K562 (cell line): ENCODE results near the gene NOSIP. TPM values are rescaled to one million over a fixed set of nuclear protein-coding genes. Genes with fewer than 3 reads are reported as not detected.

Source experiments
- HDAC8 ChIP-seq: fragments of 450-650 bp; IDR thresholded peaks from 2 replicates; pipeline ENCODE4 v1.6.1; 2016; ENCODE audit warnings: mild to moderate bottlenecking, missing genetic modification characterization, moderate library complexity, missing compliant biosample characterization
- THAP7 ChIP-seq: fragments of 250-450 bp; sonication (Bioruptor Pico); IDR thresholded peaks from 2 replicates; pipeline ENCODE4 v1.5.0; 2021
- ZBTB12 ChIP-seq: fragments of 250-450 bp; sonication (Bioruptor Pico); IDR thresholded peaks from 2 replicates; pipeline ENCODE4 v1.4.0; 2020
- ZNF507 ChIP-seq: conservative IDR thresholded peaks from 2 replicates; pipeline ENCODE4 v1.6.1; 2017; ENCODE audit warnings: missing genetic modification characterization, missing compliant biosample characterization
- ZNF644 ChIP-seq: fragments of 200-800 bp; sonication (Bioruptor generic); IDR thresholded peaks from 2 replicates; pipeline ENCODE4 v1.6.1; 2016; ENCODE audit warnings: low read depth, missing genetic modification characterization, missing compliant biosample characterization
- polyA plus RNA-seq, 8 experiments: library from polyadenylated mRNA; depleted of rRNA in 4 of 8; stranded (reverse) in 5 of 8; unstranded in 3 of 8; fragments of >200 nt; fragmentation: Nextera tagmentation in 2 of 8; fragmentation: Illumina TruSeq in 1 of 8; extraction: Ambion mirVana in 2 of 8; extraction: Trizol in 1 of 8; gene quantifications; 2 replicates each; pipeline versions ENCODE4 v1.2.1 to v1.2.3, GENCODE V29; 2011 to 2014; ENCODE audit warnings: inconsistent platforms in 1 of 8, missing spikeins in 1 of 8
- total RNA-seq, 7 experiments: library from RNA; depleted of rRNA in 6 of 7; stranded (reverse); fragments of >200 nt in 6 of 7; fragmentation: Illumina TruSeq in 2 of 7; extraction: Trizol in 2 of 7; gene quantifications; 2 replicates each; pipeline versions ENCODE4 v1.2.1 to v1.2.3, GENCODE V29; 2011 to 2021; ENCODE audit warnings: low replicate concordance in 1 of 7
- TF ChIP-seq, protein P1 (sequence below): fragments of 200-600 bp; sonication (generic); IDR thresholded peaks from one replicate; pipeline ENCODE4 v1.6.1; 2012; ENCODE audit warnings: mild to moderate bottlenecking, low read depth, low read length, inconsistent platforms
- TF ChIP-seq, protein P2 (sequence below): sonication (generic); formaldehyde crosslinking; IDR thresholded peaks from 2 replicates; pipeline ENCODE4 v1.5.0; 2020; ENCODE audit warnings: missing genetic modification reagents
- TF ChIP-seq, protein P3 (sequence below): fragments of 250-450 bp; sonication (Bioruptor Pico); IDR thresholded peaks from 2 replicates; pipeline ENCODE4 v1.4.0; 2020; ENCODE audit warnings: mild to moderate bottlenecking
- TF ChIP-seq, protein P4 (sequence below): fragments of 250-450 bp; sonication (Bioruptor Pico); IDR thresholded peaks from 2 replicates; pipeline ENCODE4 v1.5.1; 2021; ENCODE audit warnings: mild to moderate bottlenecking

NOSIP gene
- total and polyA plus RNA-seq, 9 of the 15 experiments (the other 6 are each of a cell fraction or from before 2014, with no cell fraction given) = 14.4 to 153 (median 79.9) TPM

GRCh38 chr19:49591731-49592485 lies 11.6 kb upstream of the NOSIP start (continued):
- TF ChIP-seq, protein P1, sequence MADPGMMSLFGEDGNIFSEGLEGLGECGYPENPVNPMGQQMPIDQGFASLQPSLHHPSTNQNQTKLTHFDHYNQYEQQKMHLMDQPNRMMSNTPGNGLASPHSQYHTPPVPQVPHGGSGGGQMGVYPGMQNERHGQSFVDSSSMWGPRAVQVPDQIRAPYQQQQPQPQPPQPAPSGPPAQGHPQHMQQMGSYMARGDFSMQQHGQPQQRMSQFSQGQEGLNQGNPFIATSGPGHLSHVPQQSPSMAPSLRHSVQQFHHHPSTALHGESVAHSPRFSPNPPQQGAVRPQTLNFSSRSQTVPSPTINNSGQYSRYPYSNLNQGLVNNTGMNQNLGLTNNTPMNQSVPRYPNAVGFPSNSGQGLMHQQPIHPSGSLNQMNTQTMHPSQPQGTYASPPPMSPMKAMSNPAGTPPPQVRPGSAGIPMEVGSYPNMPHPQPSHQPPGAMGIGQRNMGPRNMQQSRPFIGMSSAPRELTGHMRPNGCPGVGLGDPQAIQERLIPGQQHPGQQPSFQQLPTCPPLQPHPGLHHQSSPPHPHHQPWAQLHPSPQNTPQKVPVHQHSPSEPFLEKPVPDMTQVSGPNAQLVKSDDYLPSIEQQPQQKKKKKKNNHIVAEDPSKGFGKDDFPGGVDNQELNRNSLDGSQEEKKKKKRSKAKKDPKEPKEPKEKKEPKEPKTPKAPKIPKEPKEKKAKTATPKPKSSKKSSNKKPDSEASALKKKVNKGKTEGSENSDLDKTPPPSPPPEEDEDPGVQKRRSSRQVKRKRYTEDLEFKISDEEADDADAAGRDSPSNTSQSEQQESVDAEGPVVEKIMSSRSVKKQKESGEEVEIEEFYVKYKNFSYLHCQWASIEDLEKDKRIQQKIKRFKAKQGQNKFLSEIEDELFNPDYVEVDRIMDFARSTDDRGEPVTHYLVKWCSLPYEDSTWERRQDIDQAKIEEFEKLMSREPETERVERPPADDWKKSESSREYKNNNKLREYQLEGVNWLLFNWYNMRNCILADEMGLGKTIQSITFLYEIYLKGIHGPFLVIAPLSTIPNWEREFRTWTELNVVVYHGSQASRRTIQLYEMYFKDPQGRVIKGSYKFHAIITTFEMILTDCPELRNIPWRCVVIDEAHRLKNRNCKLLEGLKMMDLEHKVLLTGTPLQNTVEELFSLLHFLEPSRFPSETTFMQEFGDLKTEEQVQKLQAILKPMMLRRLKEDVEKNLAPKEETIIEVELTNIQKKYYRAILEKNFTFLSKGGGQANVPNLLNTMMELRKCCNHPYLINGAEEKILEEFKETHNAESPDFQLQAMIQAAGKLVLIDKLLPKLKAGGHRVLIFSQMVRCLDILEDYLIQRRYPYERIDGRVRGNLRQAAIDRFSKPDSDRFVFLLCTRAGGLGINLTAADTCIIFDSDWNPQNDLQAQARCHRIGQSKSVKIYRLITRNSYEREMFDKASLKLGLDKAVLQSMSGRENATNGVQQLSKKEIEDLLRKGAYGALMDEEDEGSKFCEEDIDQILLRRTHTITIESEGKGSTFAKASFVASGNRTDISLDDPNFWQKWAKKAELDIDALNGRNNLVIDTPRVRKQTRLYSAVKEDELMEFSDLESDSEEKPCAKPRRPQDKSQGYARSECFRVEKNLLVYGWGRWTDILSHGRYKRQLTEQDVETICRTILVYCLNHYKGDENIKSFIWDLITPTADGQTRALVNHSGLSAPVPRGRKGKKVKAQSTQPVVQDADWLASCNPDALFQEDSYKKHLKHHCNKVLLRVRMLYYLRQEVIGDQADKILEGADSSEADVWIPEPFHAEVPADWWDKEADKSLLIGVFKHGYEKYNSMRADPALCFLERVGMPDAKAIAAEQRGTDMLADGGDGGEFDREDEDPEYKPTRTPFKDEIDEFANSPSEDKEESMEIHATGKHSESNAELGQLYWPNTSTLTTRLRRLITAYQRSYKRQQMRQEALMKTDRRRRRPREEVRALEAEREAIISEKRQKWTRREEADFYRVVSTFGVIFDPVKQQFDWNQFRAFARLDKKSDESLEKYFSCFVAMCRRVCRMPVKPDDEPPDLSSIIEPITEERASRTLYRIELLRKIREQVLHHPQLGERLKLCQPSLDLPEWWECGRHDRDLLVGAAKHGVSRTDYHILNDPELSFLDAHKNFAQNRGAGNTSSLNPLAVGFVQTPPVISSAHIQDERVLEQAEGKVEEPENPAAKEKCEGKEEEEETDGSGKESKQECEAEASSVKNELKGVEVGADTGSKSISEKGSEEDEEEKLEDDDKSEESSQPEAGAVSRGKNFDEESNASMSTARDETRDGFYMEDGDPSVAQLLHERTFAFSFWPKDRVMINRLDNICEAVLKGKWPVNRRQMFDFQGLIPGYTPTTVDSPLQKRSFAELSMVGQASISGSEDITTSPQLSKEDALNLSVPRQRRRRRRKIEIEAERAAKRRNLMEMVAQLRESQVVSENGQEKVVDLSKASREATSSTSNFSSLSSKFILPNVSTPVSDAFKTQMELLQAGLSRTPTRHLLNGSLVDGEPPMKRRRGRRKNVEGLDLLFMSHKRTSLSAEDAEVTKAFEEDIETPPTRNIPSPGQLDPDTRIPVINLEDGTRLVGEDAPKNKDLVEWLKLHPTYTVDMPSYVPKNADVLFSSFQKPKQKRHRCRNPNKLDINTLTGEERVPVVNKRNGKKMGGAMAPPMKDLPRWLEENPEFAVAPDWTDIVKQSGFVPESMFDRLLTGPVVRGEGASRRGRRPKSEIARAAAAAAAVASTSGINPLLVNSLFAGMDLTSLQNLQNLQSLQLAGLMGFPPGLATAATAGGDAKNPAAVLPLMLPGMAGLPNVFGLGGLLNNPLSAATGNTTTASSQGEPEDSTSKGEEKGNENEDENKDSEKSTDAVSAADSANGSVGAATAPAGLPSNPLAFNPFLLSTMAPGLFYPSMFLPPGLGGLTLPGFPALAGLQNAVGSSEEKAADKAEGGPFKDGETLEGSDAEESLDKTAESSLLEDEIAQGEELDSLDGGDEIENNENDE = no peak
- TF ChIP-seq ZNF507 = no peak
- no peak for TF ChIP-seq THAP7 (CRISPR knock-in tag)
- no peak for TF ChIP-seq ZBTB12 (CRISPR knock-in tag)
- TF ChIP-seq, protein P2, sequence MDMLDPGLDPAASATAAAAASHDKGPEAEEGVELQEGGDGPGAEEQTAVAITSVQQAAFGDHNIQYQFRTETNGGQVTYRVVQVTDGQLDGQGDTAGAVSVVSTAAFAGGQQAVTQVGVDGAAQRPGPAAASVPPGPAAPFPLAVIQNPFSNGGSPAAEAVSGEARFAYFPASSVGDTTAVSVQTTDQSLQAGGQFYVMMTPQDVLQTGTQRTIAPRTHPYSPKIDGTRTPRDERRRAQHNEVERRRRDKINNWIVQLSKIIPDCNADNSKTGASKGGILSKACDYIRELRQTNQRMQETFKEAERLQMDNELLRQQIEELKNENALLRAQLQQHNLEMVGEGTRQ (CRISPR knock-in tag) = no peak
- TF ChIP-seq ZNF644 (tag) = no peak
- no peak for TF ChIP-seq HDAC8 (tag)
- TF ChIP-seq, protein P3, sequence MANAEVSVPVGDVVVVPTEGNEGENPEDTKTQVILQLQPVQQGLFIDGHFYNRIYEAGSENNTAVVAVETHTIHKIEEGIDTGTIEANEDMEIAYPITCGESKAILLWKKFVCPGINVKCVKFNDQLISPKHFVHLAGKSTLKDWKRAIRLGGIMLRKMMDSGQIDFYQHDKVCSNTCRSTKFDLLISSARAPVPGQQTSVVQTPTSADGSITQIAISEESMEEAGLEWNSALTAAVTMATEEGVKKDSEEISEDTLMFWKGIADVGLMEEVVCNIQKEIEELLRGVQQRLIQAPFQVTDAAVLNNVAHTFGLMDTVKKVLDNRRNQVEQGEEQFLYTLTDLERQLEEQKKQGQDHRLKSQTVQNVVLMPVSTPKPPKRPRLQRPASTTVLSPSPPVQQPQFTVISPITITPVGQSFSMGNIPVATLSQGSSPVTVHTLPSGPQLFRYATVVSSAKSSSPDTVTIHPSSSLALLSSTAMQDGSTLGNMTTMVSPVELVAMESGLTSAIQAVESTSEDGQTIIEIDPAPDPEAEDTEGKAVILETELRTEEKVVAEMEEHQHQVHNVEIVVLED (CRISPR knock-in tag) = no peak
- TF ChIP-seq, protein P4, sequence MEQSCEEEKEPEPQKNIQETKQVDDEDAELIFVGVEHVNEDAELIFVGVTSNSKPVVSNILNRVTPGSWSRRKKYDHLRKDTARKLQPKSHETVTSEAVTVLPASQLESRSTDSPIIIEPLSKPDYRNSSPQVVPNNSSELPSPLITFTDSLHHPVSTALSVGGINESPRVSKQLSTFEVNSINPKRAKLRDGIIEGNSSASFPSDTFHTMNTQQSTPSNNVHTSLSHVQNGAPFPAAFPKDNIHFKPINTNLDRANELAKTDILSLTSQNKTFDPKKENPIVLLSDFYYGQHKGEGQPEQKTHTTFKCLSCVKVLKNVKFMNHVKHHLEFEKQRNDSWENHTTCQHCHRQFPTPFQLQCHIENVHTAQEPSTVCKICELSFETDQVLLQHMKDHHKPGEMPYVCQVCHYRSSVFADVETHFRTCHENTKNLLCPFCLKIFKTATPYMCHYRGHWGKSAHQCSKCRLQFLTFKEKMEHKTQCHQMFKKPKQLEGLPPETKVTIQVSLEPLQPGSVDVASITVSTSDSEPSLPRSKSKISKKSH (CRISPR knock-in tag) = no peak
